HG02623 (cell line): ENCODE measurements around the gene IDH3G.

Source experiments
- ATAC-seq: cut with Tn5 transposase; IDR thresholded peaks from one replicate; pipeline ENCODE4 v1.9.1; 2021; ENCODE audit warnings: moderate library complexity; ENCODE audit not compliant: unreplicated experiment

Gene IDH3G

GRCh38 chrX:153736071-153736820, 57.9 kb downstream of the IDH3G start:
- no peak for ATAC-seq
